K562 (cell line): Measurements from ENCODE around the gene ZNF407. TPM values are rescaled to one million over a fixed set of nuclear protein-coding genes. Genes with fewer than 3 reads are reported as not detected.

Source experiments
- ATAC-seq: fragments of 200-7000 bp; cut with Tn5 transposase; 3 replicates; pipeline ENCODE4 v1.9.1; 2020; ENCODE audit warnings: moderate library complexity
- BruUV-seq: library from RNA; stranded (reverse); fragments of 400-500 nt; replicated peaks from 2 replicates; lab custom pipeline; 2021; lab: Mats Ljungman, UMichigan
- CTCF ChIA-PET: fragments of 300-600 bp; formaldehyde crosslinking; extraction: SDS; loops from one replicate; lab custom pipeline; 2021; ENCODE audit warnings: low intra/inter-chr PET ratio; lab: Yijun Ruan, JAX
- POLR2A ChIA-PET: fragments of 300-600, 350-650 bp; sonication (Branson Sonifier 250); formaldehyde crosslinking; extraction: SDS; loops from one replicate; lab custom pipeline; 2021; ENCODE audit warnings: antibody characterized with exemption, inconsistent platforms; lab: Yijun Ruan, JAX
- DNase-seq, 4 experiments: peaks; one replicate each; pipeline versions ENCODE4 v3.0.0 to v3.0.0-alpha.2; 2011 to 2018; ENCODE audit warnings: low spot score in 3 of 4, mixed read lengths in 3 of 4; ENCODE audit errors: extremely low read depth in 1 of 4
- FAIRE-seq: peaks from 2 replicates; lab custom pipeline; 2011; peaks lifted over from hg19 to GRCh38; lab: Jason Lieb, UNC
- H2AFZ ChIP-seq: 2 replicates; pipeline ENCODE4 v1.6.0; 2011; ENCODE audit warnings: low read depth, low read length, control low read depth, inconsistent platforms
- H3K27ac ChIP-seq: fragments of 200-600 bp; 3 replicates; pipeline ENCODE4 v1.8.0; 2011; ENCODE audit warnings: low read depth, mild to moderate bottlenecking, control low read depth, inconsistent platforms, low read length, moderate library complexity, mixed read lengths; ENCODE audit errors: extremely low read depth
- H3K27me3 ChIP-seq, 2 experiments: fragments of 300-600 bp in 1 of 2; 2 replicates in 1 of 2; 3 replicates in 1 of 2; pipeline versions ENCODE4 v1.6.0 to v1.8.0; 2011; ENCODE audit warnings: inconsistent platforms in 2 of 2, low read length in 2 of 2, mild to moderate bottlenecking in 1 of 2, mixed read lengths in 1 of 2, moderate library complexity in 1 of 2; ENCODE audit not compliant: control insufficient read depth in 2 of 2, insufficient read depth in 2 of 2
- H3K36me3 ChIP-seq: fragments of 300-600 bp; 3 replicates; pipeline ENCODE4 v1.8.0; 2011; ENCODE audit warnings: mild to moderate bottlenecking, low read length, inconsistent platforms; ENCODE audit not compliant: control insufficient read depth, insufficient read depth
- H3K4me1 ChIP-seq, 2 experiments: fragments of 200-600 bp in 1 of 2; replicated peaks in 1 of 2; 2 replicates in 1 of 2; 3 replicates in 1 of 2; pipeline versions ENCODE4 v1.5.1 to v1.8.0; 2011; ENCODE audit warnings: inconsistent platforms in 2 of 2, low read length in 2 of 2, mild to moderate bottlenecking in 1 of 2, mixed read lengths in 1 of 2, moderate library complexity in 1 of 2; ENCODE audit not compliant: control insufficient read depth in 2 of 2, insufficient read depth in 2 of 2
- H3K4me2 ChIP-seq: 2 replicates; pipeline ENCODE4 v1.6.1; 2011; ENCODE audit warnings: low read length, control low read depth, inconsistent platforms, mixed read lengths; ENCODE audit not compliant: insufficient read depth
- H3K4me3 ChIP-seq: fragments of 200-600 bp; sonication (generic), shearing (Covaris generic); 2 replicates; pipeline ENCODE4 v1.5.1; 2016; ENCODE audit warnings: control low read depth, inconsistent platforms
- H3K79me2 ChIP-seq: fragments of 200-600 bp; 3 replicates; pipeline ENCODE4 v1.8.0; 2011; ENCODE audit warnings: low read length, inconsistent platforms; ENCODE audit not compliant: control insufficient read depth, insufficient read depth
- H3K9ac ChIP-seq, 2 experiments: 2 replicates each; pipeline versions ENCODE4 v1.6.0 to v1.6.1; 2011; ENCODE audit warnings: low read depth in 2 of 2, low read length in 2 of 2, control low read depth in 1 of 2, inconsistent platforms in 1 of 2, mild to moderate bottlenecking in 1 of 2, mixed read lengths in 1 of 2; ENCODE audit not compliant: insufficient read depth in 1 of 2
- H3K9me1 ChIP-seq: one replicate; pipeline ENCODE4 v1.6.0; 2011; ENCODE audit warnings: inconsistent platforms, mild to moderate bottlenecking, low read length, moderate library complexity; ENCODE audit not compliant: control insufficient read depth, insufficient read depth
- H3K9me3 ChIP-seq: replicated peaks from 2 replicates; pipeline ENCODE4 v1.5.1; 2011; ENCODE audit warnings: low read depth, low read length, inconsistent platforms; ENCODE audit not compliant: control insufficient read depth, insufficient read depth
- H4K20me1 ChIP-seq: replicated peaks from 2 replicates; pipeline ENCODE4 v1.6.1; 2011; ENCODE audit warnings: low read length, inconsistent platforms, mixed read lengths; ENCODE audit not compliant: control insufficient read depth, insufficient read depth
- BRD9 ChIP-seq: fragments of 450-650 bp; IDR thresholded peaks from 2 replicates; pipeline ENCODE4 v1.6.1; 2018; ENCODE audit warnings: low read depth; ENCODE audit not compliant: partially characterized antibody
- MED1 ChIP-seq: sonication (generic); formaldehyde crosslinking; IDR thresholded peaks from 2 replicates; pipeline ENCODE4 v1.8.1; 2023; ENCODE audit warnings: missing genetic modification reagents, borderline replicate concordance
- MTA2 ChIP-seq: fragments of 450-650 bp; IDR thresholded peaks from 2 replicates; pipeline ENCODE4 v1.6.1; 2016; ENCODE audit warnings: low read depth
- NFIC ChIP-seq: fragments of 450-650 bp; IDR thresholded peaks from 2 replicates; pipeline ENCODE4 v1.6.1; 2017; ENCODE audit warnings: mild to moderate bottlenecking, inconsistent platforms
- SLC30A9 ChIP-seq: fragments of 250-450 bp; sonication (Bioruptor Pico); IDR thresholded peaks from 2 replicates; pipeline ENCODE4 v1.8.0; 2022; ENCODE audit warnings: mild to moderate bottlenecking, moderate library complexity
- SP2 ChIP-seq: IDR thresholded peaks from 2 replicates; pipeline ENCODE4 v1.6.1; 2011; ENCODE audit warnings: mild to moderate bottlenecking, low read depth, low read length, moderate library complexity; ENCODE audit not compliant: poor library complexity, severe bottlenecking; ENCODE audit errors: extremely low read depth
- in situ Hi-C: fragments of 300-500 bp; cut with MboI; formaldehyde crosslinking; loops from 4 replicates; pipeline ENCODE4 v1.15.0; 2018; ENCODE audit warnings: inconsistent platforms, mixed read lengths
- intact Hi-C: fragments of 100-400 bp; cut with micrococcal nuclease; formaldehyde crosslinking; loops from 2 replicates; pipeline ENCODE4 v1.14.2; 2022
- polyA plus RNA-seq, 8 experiments: library from polyadenylated mRNA; depleted of rRNA in 4 of 8; stranded (reverse) in 5 of 8; unstranded in 3 of 8; fragments of >200 nt; fragmentation: Nextera tagmentation in 2 of 8; fragmentation: Illumina TruSeq in 1 of 8; extraction: Ambion mirVana in 2 of 8; extraction: Trizol in 1 of 8; gene quantifications; 2 replicates each; pipeline versions ENCODE4 v1.2.1 to v1.2.3, GENCODE V29; 2011 to 2014; ENCODE audit warnings: inconsistent platforms in 1 of 8, missing spikeins in 1 of 8
- total RNA-seq, 7 experiments: library from RNA; depleted of rRNA in 6 of 7; stranded (reverse); fragments of >200 nt in 6 of 7; fragmentation: Illumina TruSeq in 2 of 7; extraction: Trizol in 2 of 7; gene quantifications; 2 replicates each; pipeline versions ENCODE4 v1.2.1 to v1.2.3, GENCODE V29; 2011 to 2021; ENCODE audit warnings: low replicate concordance in 1 of 7
- TF ChIP-seq, protein P1 (sequence below): conservative IDR thresholded peaks from 2 replicates; pipeline ENCODE4 v1.6.1; 2011; ENCODE audit warnings: low read depth, mild to moderate bottlenecking, low read length; ENCODE audit not compliant: control insufficient read depth

The ZNF407 gene
- total and polyA plus RNA-seq, 9 of the 15 experiments (the other 6 are each of a cell fraction or from before 2014, with no cell fraction given): 0.21 to 5.4 (median 2.3) TPM

DNA sequence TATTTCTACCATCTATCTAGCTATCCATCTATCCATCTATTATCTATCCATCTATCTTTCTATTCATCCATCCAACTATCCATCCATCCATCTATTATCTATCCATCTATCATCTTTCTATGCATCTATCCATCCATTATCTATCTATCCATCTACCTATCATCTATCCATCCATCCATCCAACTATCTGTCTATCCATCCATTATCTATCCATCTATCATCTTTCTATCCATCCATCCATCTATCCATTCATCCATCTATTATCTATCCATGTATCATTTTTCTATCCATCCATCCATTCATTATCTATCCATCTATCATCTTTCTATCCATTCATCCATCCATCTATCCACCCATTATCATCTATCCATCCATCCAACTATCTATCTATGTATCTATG is 24.6 kb upstream of the ZNF407 start:
- no peaks in the 10 kb centered on the region for H3K36me3 ChIP-seq
- H3K4me1 ChIP-seq: no peaks in the 10 kb centered on the region; a peak in 1 of 5 replicates
- ChIA-PET POLR2A (no interaction called here), CTCF (no interaction called here)
- H4K20me1 ChIP-seq: no peaks in the 10 kb centered on the region
- BruUV-seq: no TSS peak
- ATAC-seq: no peak
- no peak for FAIRE-seq
- H2AFZ ChIP-seq: no peak overlapping the region
- H3K4me2 ChIP-seq: no peak overlapping the region
- TF ChIP-seq MED1 (CRISPR knock-in tag) (no peak), BRD9 (no peak), MTA2 (no peak), SP2 (no peak), NFIC (no peak), SLC30A9 (CRISPR knock-in tag) (no peak)
- TF ChIP-seq, protein P1, sequence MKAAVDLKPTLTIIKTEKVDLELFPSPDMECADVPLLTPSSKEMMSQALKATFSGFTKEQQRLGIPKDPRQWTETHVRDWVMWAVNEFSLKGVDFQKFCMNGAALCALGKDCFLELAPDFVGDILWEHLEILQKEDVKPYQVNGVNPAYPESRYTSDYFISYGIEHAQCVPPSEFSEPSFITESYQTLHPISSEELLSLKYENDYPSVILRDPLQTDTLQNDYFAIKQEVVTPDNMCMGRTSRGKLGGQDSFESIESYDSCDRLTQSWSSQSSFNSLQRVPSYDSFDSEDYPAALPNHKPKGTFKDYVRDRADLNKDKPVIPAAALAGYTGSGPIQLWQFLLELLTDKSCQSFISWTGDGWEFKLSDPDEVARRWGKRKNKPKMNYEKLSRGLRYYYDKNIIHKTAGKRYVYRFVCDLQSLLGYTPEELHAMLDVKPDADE: no peak
- no peak overlapping the region for H3K27ac ChIP-seq
- in situ Hi-C loops: no loop called here
- peaks cover 6 to 21% of the 10 kb centered on the region in 2 experiments for H3K27me3 ChIP-seq
- H3K79me2 ChIP-seq: no peaks in the 10 kb centered on the region
- no peak overlapping the region for H3K4me3 ChIP-seq
- no peak for DNase-seq
- intact Hi-C loops: no loop called here
- no peak overlapping the region for H3K9ac ChIP-seq
- H3K9me1 ChIP-seq: no peaks in the 10 kb centered on the region
- H3K9me3 ChIP-seq: no peaks in the 10 kb centered on the region
